Stomach (tissue), 9 donors: ENCODE measurements around the gene EEF2K. TPM values are rescaled to one million over a fixed set of nuclear protein-coding genes. Genes with fewer than 3 reads are reported as not detected.

Experiments
- DNase-seq, 2 donors: peaks; one replicate each; pipeline versions ENCODE4 v3.0.0 to v3.0.0-alpha.2; 2013 to 2019
- H3K27ac ChIP-seq, 5 donors: fragments of 200-600 bp in 4 of 5; sonication (generic) in 4 of 5; one replicate each; pipeline ENCODE4 v1.5.1; 2013 to 2019; ENCODE audit warnings: mild to moderate bottlenecking in 1 of 5, moderate library complexity in 1 of 5
- H3K27me3 ChIP-seq, 3 donors: fragments of 200-600 bp; sonication (generic); one replicate each; pipeline ENCODE4 v1.5.1; 2017 to 2019; ENCODE audit warnings: mixed run types in 1 of 3
- H3K36me3 ChIP-seq, 4 donors: fragments of 200-600 bp; sonication (generic); 1 replicate in 3 of 4; 2 replicates in 1 of 4; pipeline ENCODE4 v1.5.1; 2016 to 2019
- H3K4me1 ChIP-seq, 4 donors: fragments of 200-600 bp; sonication (generic); one replicate each; pipeline ENCODE4 v1.5.1; 2016 to 2019
- H3K4me3 ChIP-seq, 4 donors: fragments of 200-600 bp; sonication (generic) in 3 of 4; one replicate each; pipeline ENCODE4 v1.5.1; 2016 to 2019; ENCODE audit warnings: mild to moderate bottlenecking in 1 of 4
- H3K9me3 ChIP-seq, 4 donors: fragments of 200-600 bp; sonication (generic); one replicate each; pipeline ENCODE4 v1.5.1; 2016 to 2019
- CTCF ChIP-seq, 7 experiments: fragments of 450-650 bp in 4 of 7; fragments of 200-600 bp in 3 of 7; sonication (generic) in 3 of 7; IDR thresholded peaks; one replicate each; pipeline ENCODE4 v1.5.1; 2016 to 2019; ENCODE audit warnings: antibody characterized with exemption in 7 of 7, control low read depth in 2 of 7, mild to moderate bottlenecking in 1 of 7
- EP300 ChIP-seq: sonication (generic); formaldehyde crosslinking; IDR thresholded peaks from one replicate; pipeline ENCODE4 v1.6.1; 2017; ENCODE audit warnings: antibody characterized with exemption
- POLR2A ChIP-seq, 4 donors: fragments of 450-650 bp; IDR thresholded peaks; one replicate each; pipeline ENCODE4 v1.6.1; 2016; ENCODE audit warnings: antibody characterized with exemption in 4 of 4, control low read depth in 2 of 4, mild to moderate bottlenecking in 1 of 4, moderate library complexity in 1 of 4
- POLR2AphosphoS5 ChIP-seq, 3 donors: sonication (generic); formaldehyde crosslinking; IDR thresholded peaks; one replicate each; pipeline ENCODE4 v1.6.1; 2016; ENCODE audit warnings: antibody characterized with exemption in 3 of 3
- WGBS, 5 donors: extraction: QIAGEN DNeasy Blood & Tissue Kit in 3 of 5; methylation state at CpG; one replicate each; pipeline versions ENCODE4 v1.1.5 to v1.1.7; 2013 to 2018; 5-methylcytosine and 5-hydroxymethylcytosine counted together
- intact Hi-C: fragments of 100-400 bp; cut with DNase I; formaldehyde crosslinking; loops from one replicate; pipeline ENCODE4 v1.15.1; 2023; ENCODE audit warnings: low total_unique reads
- polyA plus RNA-seq, 3 donors: library from polyadenylated mRNA; stranded (reverse); fragments of 200-250 nt; gene quantifications; one replicate each; pipeline ENCODE4 v1.2.3, GENCODE V29; 2013
- total RNA-seq, 5 donors: library from RNA; depleted of rRNA; stranded (reverse); fragments of >200 nt; gene quantifications; one replicate each; pipeline versions ENCODE4 v1.1.0 to v1.2.3, GENCODE V29; 2014 to 2016
- donor health status: healthy with polysubstance abuse.
- donor health status: Bipolar disorder and iron deficiency.
- donor health status: healthy.

Gene EEF2K
- total and polyA plus RNA-seq, 8 donors, result 3.4 to 170 (median 27.1) TPM

- H3K4me3 ChIP-seq, result no peak overlapping the region
- H3K36me3 ChIP-seq, result peaks cover 3 to 77% (median 56%) of the 10 kb centered on the region in 4 donors
- DNase-seq, result peak; percentile 90 to 95
- peaks cover 0 to 28% (median 15%) of the 10 kb centered on the region in 4 donors for H3K4me1 ChIP-seq
- TF ChIP-seq EP300 (no peak), POLR2A (IDR thresholded peaks at IDR 0.05) (no peak), POLR2AphosphoS5 (IDR thresholded peaks at IDR 0.05) (peak in 1 of 3 donors; percentile 29), CTCF (IDR thresholded peaks at IDR 0.05) (no peak)
- 38 to 59% (median 41%) methylated on average over 13 to 14 of the region's 14 CpGs for WGBS, 5 donors
- no peaks in the 10 kb centered on the region for H3K9me3 ChIP-seq
- no peaks in the 10 kb centered on the region for H3K27me3 ChIP-seq
- H3K27ac ChIP-seq, result peak overlapping the region; percentile 39 to 71 (median 52)
- intact Hi-C loops, result no loop called here
These were observed 26.4 kb downstream of the EEF2K start for GRCh38 chr16:22232277-22233036.

- peaks cover 3 to 74% (median 54%) of the 10 kb centered on the region in 4 donors for H3K36me3 ChIP-seq
- DNase-seq, result no peak
- peak overlapping the region; percentile 39 to 71 (median 52) for H3K27ac ChIP-seq
- peaks cover 0 to 27% (median 15%) of the 10 kb centered on the region in 4 donors for H3K4me1 ChIP-seq
- intact Hi-C loops, result no loop called here
- 28 to 47% (median 39%) methylated on average over 6 of the region's 6 CpGs for WGBS, 5 donors
- H3K27me3 ChIP-seq, result no peaks in the 10 kb centered on the region
- TF ChIP-seq POLR2A (IDR thresholded peaks at IDR 0.05) (no peak), CTCF (IDR thresholded peaks at IDR 0.05) (no peak), EP300 (no peak), POLR2AphosphoS5 (IDR thresholded peaks at IDR 0.05) (no peak)
- H3K4me3 ChIP-seq, result no peak overlapping the region
- H3K9me3 ChIP-seq, result no peaks in the 10 kb centered on the region
These were observed 26.9 kb downstream of the EEF2K start for GRCh38 chr16:22233037-22233372.

GRCh38 chr16:22235839-22236745 is 30.0 kb downstream of the EEF2K start:
- TF ChIP-seq CTCF (IDR thresholded peaks at IDR 0.05) (no peak), EP300 (no peak), POLR2AphosphoS5 (IDR thresholded peaks at IDR 0.05) (peak in 1 of 3 donors; percentile 28)
- Histone ChIP-seq H3K27me3 (no peaks in the 10 kb centered on the region), H3K4me3 (no peak overlapping the region), H3K9me3 (no peaks in the 10 kb centered on the region), H3K4me1 (peaks cover 5 to 50% (median 26%) of the 10 kb centered on the region in 4 donors), H3K27ac (peak overlapping the region in 3 of 5 donors; percentile 8 to 43 (median 27)), H3K36me3 (peaks cover 0 to 50% (median 25%) of the 10 kb centered on the region in 4 donors)
- 63 to 72% (median 69%) methylated on average over 9 of the region's 9 CpGs for WGBS, 5 donors
- DNase-seq, result peak in 1 of 2 donors; percentile 18
- intact Hi-C loops, result no loop called here

DNA sequence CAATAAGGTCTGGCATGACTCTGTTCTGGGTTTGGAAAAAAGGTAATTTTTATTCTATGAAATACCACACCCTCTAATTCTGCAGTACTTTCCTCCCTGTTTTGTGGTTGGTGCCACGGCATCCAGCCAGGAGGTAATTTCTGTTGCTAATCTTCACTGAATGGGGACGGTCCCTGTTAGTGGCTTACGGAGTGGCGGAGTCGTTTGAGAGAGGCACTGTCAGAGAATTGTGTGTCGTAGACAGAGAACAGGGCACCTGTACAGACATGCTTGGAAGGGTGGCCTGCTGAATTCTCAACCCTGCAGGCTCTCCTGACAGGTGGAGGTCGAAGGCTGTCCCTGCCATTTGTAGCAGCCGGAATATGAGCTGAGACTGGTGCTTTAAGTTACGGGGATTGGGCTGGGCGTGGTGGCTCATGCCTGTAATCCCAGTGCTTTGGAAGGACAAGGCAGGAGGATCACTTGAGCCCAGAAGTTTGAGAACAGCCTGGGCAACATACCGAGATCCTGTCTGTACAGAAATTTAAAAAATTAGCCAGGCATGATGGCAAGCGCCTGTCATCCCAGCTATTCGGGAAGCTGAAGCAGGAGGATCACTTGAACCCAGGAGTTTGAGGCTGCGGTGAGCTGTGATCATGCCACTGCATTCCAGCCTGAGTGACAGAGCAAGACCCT is 33.2 kb downstream of the EEF2K start:
- Histone ChIP-seq H3K27me3 (no peaks in the 10 kb centered on the region), H3K36me3 (peaks cover 0 to 26% (median 13%) of the 10 kb centered on the region in 4 donors), H3K9me3 (no peaks in the 10 kb centered on the region), H3K27ac (peak overlapping the region in 4 of 5 donors; percentile 33 to 72 (median 64)), H3K4me1 (peaks cover 0 to 46% (median 24%) of the 10 kb centered on the region in 4 donors), H3K4me3 (no peak overlapping the region)
- intact Hi-C loops, result no loop called here
- TF ChIP-seq CTCF (IDR thresholded peaks at IDR 0.05) (no peak), EP300 (no peak), POLR2A (IDR thresholded peaks at IDR 0.05) (no peak), POLR2AphosphoS5 (IDR thresholded peaks at IDR 0.05) (no peak)
- 80 to 90% (median 85%) methylated on average over 14 of the region's 14 CpGs for WGBS, 5 donors
- no peak for DNase-seq
